Cardiac fibroblast (primary cell): Measurements from ENCODE around the gene PKP1.
"Not testable (repeated sequence)": the region's sequence is repeated elsewhere in the genome, so short reads cannot be mapped to it uniquely, and the experiment has no call there.

Experiments
- DNase-seq, 2 donors: peaks; one replicate each; pipeline versions ENCODE4 v3.0.0 to v3.0.0-alpha.2; 2010; ENCODE audit warnings: low read depth in 2 of 2
- H3K4me3 ChIP-seq, 2 donors: replicated peaks in 1 of 2; 1 replicate in 1 of 2; 2 replicates in 1 of 2; pipeline ENCODE4 v1.5.1; 2011; ENCODE audit warnings: low read depth in 2 of 2, low read length in 2 of 2, mild to moderate bottlenecking in 2 of 2, moderate library complexity in 1 of 2
- TF ChIP-seq, protein P1 (sequence below): IDR thresholded peaks from one replicate; pipeline ENCODE4 v1.5.1; 2011; ENCODE audit warnings: low read depth, mild to moderate bottlenecking, low read length, inconsistent platforms

PKP1 gene, protein sequence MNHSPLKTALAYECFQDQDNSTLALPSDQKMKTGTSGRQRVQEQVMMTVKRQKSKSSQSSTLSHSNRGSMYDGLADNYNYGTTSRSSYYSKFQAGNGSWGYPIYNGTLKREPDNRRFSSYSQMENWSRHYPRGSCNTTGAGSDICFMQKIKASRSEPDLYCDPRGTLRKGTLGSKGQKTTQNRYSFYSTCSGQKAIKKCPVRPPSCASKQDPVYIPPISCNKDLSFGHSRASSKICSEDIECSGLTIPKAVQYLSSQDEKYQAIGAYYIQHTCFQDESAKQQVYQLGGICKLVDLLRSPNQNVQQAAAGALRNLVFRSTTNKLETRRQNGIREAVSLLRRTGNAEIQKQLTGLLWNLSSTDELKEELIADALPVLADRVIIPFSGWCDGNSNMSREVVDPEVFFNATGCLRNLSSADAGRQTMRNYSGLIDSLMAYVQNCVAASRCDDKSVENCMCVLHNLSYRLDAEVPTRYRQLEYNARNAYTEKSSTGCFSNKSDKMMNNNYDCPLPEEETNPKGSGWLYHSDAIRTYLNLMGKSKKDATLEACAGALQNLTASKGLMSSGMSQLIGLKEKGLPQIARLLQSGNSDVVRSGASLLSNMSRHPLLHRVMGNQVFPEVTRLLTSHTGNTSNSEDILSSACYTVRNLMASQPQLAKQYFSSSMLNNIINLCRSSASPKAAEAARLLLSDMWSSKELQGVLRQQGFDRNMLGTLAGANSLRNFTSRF

DNA sequence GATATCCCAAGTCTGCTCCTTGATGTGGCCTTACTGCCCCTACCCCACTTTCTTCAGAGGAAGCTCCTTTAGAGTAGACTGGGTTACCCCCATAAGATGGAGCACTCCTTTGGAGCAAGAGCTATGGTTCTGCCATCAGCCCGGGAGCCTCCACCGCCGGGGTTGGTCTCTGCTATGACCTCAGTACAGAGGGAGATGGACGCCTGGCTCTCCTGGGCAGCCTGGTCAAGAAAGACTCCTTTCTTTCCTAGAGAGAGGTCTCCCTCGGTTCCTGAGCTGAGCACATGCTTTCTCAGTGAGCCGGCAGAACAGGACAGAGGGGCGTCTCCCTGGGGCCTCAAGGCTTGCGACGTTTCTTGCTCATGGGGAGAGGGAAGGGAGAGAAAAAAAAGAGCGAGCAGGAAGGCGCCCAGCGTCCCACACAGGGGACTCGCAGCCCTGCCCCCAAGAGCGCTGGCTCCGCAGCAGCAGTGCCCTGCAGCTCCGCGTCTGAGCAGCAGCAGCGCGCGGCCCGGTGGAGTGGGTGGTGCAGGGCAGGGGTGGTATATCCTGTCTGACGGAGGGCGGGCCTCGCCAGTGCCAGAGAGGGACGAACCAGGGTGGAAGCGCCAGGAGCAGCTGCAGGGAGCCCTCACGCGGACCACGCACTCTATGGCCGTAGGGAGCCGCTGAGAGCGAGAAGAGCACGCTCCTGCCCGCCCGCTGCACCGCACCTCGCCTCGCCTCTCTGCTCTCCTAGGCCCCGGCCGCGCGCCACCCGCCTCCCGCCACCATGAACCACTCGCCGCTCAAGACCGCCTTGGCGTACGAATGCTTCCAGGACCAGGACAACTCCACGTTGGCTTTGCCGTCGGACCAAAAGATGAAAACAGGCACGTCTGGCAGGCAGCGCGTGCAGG, at the start of gene PKP1:
TSS of gene PKP1 (plus strand) at position 576 of the 899 bp plus-strand sequence. CDS start at position 773, 197 bp downstream.
- TF ChIP-seq, protein P1, sequence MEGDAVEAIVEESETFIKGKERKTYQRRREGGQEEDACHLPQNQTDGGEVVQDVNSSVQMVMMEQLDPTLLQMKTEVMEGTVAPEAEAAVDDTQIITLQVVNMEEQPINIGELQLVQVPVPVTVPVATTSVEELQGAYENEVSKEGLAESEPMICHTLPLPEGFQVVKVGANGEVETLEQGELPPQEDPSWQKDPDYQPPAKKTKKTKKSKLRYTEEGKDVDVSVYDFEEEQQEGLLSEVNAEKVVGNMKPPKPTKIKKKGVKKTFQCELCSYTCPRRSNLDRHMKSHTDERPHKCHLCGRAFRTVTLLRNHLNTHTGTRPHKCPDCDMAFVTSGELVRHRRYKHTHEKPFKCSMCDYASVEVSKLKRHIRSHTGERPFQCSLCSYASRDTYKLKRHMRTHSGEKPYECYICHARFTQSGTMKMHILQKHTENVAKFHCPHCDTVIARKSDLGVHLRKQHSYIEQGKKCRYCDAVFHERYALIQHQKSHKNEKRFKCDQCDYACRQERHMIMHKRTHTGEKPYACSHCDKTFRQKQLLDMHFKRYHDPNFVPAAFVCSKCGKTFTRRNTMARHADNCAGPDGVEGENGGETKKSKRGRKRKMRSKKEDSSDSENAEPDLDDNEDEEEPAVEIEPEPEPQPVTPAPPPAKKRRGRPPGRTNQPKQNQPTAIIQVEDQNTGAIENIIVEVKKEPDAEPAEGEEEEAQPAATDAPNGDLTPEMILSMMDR = no peak
- DNase-seq = peak in 1 of 2 donors; percentile 23
- peak within 1 kb of the TSS in 1 of 2 donors; percentile 11 for H3K4me3 ChIP-seq

DNA sequence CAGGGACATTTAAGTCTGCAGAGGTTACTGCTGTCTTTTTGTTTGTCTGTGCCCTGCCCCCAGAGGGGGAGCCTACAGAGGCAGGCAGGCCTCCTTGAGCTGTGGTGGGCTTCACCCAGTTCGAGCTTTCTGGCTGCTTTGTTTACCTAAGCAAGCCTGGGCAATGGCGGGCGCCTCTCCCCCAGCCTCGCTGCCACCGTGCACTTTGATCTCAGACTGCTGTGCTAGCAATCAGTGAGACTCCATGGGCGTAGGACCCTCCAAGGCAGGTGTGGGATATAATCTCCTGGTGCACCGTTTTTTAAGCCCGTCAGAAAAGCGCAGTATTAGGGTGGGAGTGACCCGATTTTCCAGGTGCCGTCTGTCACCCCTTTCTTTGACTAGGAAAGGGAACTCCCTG, 43.7 kb upstream of the PKP1 start:
- H3K4me3 ChIP-seq, DNase-seq: not testable (repeated sequence)

DNA sequence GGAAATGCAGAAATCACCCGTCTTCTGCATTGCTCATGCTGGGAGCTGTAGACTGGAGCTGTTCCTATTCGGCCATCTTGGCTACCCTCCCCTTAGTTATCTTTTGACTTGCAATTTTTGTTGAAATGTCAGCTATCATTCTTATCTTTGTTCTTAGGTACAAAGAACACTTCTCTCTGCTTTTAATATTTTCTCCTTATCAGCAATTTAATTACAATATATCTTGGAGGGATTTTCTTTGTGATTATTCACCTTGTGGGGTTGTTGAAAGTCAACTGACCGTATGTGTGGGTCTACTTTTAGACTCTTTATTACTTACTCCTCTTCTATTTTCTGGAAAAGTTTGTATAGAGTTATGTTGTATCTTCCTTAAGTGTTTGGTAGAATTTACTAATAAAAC, 43.1 kb upstream of the PKP1 start:
- no peak overlapping the region for H3K4me3 ChIP-seq
- TF ChIP-seq, protein P1 = no peak
- no peak for DNase-seq

DNA sequence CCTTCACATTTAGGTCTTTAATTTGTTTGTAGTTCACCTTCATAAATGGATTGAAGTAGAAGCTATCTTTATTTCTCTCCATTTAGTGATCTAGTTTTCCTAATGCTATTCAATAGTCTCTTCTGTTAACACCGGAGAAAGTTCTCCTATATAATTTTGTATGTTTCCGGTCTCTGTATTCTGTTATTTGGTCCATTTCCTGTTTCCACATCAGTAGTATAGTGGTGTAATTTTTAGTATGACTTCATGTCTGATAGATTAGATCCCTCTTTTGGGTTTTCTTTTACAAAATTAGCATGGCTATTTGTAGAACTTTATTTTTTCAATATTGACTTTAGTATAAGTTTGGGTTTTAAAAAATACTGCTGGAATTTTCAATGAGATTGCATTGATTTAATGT, 41.6 kb upstream of the PKP1 start:
- TF ChIP-seq, protein P1 = no peak
- no peak overlapping the region for H3K4me3 ChIP-seq
- DNase-seq = no peak

DNA sequence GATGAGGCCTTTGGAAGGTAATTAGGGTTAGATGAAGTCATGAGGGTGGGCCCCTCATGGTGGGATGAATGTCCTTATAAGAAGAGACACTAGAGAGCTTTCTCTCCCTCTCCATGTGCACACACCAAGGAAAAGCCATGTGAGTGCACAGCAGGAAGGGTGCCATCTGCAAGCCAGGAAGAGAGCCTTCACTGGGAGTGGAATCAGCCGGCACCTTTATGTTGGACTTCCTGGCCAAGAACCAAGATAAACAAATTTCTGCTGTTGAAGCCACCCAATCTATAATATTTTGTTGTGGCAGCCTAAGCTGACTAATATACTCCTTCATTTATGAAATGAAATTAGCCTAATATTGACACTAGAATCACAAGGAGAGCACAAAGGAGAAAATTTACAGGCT, 38.2 kb upstream of the PKP1 start:
- TF ChIP-seq, protein P1 = no peak
- DNase-seq = no peak
- H3K4me3 ChIP-seq = no peak overlapping the region

DNA sequence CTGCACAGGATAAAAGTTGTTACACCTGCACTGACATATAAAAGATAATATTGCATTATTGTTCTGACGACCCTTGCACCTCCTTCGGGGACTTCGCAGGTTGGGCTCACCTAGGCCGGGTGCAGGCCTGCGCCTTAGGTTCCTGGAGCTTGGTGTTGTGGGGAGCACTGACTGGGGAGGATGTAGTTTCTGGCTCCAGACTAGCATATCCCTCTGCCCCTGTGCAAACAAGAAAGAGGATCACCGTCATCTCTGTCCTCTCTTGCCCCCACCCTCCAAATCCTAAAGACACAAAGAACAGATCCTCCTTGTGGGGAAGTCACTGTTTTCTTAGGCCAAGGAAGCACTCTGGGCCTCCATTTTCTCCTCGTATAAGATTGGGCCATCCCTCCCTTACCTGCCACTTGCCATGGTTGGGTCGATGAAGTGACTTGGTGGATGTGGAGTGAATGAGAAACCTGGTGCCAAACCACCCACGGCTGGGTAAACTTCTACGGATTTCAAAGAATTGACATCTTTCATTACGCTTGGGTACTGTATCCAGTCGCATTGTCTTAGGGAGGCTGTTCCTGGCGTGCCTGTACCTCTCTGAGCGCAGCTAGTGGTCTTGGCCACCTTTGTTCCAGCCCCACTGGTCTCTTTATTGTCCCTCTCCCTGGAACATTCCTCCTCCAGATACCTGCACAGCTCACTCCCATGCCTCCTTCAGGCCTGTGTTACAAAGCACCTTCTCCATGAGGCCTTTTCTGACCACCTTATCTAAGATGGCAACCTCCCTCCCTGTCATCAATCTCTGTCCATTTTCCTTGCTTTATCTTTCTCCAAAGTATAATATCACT, 34.4 kb upstream of the PKP1 start:
- DNase-seq = no peak
- TF ChIP-seq, protein P1 = no peak
- H3K4me3 ChIP-seq = no peak overlapping the region
